ENCODE results near the gene TM4SF1.
"Not testable (repeated sequence)": the region's sequence is repeated elsewhere in the genome, so short reads cannot be mapped to it uniquely, and the experiment has no call there.

Gene TM4SF1

GRCh38 chr3:149395107-149396089, 17.9 kb upstream of the TM4SF1 start:
- peak; percentile 63 for DNase-seq

DNA sequence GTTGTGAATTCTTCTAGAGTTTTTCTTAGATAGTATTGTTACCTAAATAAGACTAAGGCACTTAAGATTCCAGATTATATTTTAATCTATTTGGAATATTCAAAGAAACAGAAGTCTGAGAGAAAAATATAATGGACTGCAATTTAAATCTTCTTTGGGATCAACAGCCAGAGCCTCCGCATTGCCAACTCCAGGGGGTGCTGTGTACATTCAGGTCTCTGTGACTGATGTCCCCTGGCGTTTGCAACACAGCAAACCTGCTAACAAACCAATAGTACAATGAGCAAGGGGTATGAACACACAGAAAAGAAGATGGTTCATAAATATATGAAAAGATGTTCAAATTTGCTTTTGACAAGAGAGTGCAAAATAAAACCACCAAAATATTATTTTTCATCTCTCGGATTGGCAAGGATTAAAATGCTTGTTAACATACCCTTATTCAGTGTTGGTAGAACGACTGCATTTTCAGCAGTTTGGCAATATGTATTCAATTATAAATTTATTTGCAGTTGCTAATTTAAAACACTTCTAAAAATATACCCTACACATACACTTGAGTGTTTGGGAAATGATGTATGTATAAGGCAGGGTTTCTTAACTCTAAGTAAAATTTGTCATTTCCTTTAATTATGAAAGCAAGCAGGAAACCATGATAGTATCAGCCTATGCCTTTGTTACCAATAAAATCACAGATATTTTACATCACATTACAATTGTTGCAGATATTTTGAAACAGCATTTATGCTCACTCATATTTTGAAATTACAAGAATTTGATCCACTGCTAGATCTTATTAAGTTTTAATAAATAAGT, 16.1 kb upstream of the TM4SF1 start:
- DNase-seq: peak; percentile 75

GRCh38 chr3:149391960-149392359, 14.5 kb upstream of the TM4SF1 start:
- DNase-seq: no peak

GRCh38 chr3:149390772-149391212, 13.3 kb upstream of the TM4SF1 start:
- peak; percentile 40 for DNase-seq

DNA sequence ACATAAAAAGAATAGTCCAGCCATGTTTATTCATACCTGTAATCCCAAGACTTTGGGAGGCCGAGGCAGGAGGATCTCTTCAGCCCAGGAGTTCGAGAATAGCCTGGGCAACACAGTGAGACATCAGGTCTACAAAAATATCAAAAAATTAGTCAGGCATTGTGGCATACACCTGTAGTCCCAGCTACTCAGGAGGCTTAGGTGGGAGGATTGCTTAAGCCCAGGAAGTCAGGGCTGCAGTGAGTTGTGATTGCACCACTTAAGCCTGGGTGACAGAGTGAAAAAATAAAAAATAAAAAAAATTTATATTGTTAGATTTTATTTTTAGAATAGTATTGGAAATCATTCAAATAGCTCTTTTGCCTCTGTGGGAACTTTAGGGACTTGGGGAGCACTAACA, 12.8 kb upstream of the TM4SF1 start:
- no peak for DNase-seq

GRCh38 chr3:149388531-149389417, 11.3 kb upstream of the TM4SF1 start:
- DNase-seq: no peak

DNA sequence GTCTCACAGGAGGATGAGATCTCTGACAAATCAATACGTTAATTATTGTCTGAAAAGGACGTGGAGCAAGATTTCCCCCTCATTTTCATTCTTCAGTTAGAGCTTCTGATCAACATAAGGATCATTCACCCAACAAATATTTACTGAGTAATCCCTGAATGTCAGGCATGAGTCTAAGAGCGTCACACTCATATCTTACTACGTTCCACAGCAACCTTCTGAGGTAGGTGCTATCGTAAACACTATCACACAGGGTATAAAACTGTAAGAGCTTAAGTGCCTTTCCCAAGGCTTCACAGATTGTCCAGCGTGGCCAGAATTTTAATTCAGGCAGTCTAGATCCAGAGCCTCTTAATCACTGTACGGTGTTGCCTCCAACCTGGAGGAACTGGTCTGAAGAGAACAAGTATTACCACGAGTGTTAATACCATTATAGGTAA, 10.6 kb upstream of the TM4SF1 start:
- peak; percentile 84 for DNase-seq

DNA sequence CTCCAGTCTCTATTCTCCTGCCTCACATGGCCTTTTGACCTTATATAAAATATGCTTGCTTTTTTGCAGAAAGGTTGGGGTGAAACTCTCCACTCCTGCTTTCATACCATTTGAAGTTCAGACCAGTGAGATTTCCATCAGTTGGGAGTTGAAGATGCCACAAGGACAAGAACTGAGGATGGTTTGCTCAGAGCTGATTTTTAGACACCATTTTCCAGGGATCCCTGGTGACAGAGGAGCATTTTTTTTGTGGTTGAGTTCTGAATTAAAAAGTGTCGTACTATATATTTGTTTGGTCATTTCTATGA, 8.8 kb upstream of the TM4SF1 start:
- no peak for DNase-seq

DNA sequence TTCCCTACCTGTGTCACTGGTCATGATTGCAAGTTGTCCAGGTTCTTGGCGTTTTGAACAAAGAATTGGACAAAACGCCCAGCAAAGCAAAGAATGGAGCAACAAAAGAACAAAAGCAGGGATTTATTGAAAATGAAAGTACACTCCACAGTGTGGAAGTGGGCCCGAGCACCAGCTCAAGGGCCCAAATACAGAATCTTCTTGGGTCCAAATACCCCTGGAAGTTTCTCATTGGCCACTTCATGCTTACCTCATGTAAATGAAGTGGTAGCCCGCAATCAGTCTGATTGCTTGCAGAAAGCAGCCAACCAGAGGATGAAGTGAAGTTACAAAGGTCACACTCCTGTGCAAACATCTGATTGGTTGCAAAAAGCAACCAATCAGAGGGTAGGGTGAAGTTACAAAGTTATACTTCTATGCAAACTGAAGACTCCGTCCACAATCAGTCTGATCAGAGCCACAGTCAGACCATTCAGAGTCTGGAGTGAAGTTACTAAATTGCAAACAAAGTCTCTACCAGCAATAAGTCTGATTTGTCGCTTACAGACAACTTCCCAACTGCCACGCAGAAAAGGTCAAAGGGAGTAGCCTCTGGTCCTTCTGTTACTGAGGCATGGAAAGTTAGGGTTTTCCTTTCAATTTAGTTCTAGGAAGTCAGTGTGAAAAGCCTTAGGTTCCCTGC, 8.3 kb upstream of the TM4SF1 start:
- no peak for DNase-seq

DNA sequence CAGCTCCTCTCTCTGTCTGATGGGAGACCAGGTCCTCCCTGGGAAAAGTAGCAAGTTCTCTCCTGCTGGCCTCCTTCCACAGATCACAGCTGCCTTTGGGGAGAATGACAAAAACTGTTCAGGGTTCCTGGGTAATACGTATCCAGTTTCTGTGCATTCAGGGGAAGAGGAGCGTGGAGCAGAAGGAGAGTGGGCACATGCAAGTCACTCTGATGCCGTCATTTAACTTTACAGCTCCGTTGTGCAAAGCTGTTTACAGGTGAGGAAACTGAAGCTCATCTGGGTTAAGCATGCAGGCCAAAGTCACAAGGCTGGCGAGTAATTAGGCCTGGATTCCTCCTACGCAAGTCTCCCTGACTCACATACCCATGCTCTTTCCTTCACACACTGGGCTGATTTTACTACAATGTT, 7.5 kb upstream of the TM4SF1 start:
- DNase-seq: peak; percentile 51

- no peak for DNase-seq
Observed at GRCh38 chr3:149384167-149384566, 6.7 kb upstream of the TM4SF1 start.

GRCh38 chr3:149383703-149384102, 6.3 kb upstream of the TM4SF1 start:
- DNase-seq: no peak

DNA sequence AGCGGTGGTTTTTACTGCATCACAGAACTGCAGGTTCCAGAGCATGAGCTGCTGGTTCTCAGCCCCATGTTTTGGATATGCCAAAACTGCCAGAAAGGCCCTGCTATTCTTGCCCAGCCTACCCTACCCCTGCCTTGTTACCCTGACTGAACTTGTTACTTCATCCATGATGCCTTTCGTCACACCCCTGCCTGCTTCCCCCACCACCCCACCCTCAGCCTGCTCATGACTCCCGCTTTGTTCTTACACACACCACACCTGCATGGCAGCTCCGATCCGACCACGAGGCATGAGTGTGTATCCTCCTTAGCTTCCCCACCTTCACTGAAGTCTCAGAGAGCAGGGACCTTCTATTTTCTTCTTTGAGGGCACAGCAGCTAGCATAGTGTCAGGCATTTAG, 5.1 kb upstream of the TM4SF1 start:
- no peak for DNase-seq

GRCh38 chr3:149382101-149382467, 4.6 kb upstream of the TM4SF1 start:
- peak; percentile 79 for DNase-seq

DNA sequence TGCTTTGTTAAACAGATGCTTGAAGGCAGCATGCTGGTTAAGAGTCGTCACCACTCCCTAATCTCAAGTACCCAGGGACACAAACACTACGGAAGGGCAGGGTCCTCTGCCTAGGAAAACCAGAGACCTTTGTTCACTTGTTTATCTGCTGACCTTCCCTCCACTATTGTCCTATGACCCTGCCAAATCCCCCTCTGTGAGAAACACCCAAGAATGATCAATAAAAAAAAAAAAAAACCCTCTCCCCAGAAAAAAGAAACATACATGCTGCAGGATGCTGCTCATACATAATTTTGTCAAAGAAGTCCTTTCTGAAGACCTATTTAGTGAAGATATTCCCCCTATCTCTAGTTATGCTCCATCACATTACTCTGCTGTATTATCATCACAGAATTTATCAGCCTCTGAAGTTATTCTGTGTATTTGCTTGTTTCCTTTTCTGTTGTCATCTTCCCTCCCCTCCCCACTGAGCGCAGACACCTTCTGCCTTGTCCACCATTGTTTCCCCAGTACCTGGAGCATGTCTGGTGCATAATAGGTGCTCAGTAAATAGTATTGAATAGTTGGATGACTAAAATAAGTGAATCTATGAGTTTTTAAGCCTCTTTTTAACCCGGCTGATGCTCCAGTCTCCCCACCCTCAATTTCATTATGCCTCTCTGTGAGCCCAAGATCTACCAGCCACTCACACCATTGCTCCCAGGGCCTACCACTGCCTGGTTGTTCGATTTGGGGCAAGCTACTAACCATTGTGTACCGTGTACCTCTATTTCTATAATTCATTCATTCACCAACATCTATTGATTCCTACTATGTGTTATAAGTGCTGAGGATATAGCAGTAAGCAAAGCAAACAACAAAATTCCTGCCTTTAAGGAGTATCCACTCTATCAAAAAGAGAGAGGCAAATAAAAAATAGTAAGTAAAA, 4.0 kb upstream of the TM4SF1 start:
- DNase-seq: no peak

DNA sequence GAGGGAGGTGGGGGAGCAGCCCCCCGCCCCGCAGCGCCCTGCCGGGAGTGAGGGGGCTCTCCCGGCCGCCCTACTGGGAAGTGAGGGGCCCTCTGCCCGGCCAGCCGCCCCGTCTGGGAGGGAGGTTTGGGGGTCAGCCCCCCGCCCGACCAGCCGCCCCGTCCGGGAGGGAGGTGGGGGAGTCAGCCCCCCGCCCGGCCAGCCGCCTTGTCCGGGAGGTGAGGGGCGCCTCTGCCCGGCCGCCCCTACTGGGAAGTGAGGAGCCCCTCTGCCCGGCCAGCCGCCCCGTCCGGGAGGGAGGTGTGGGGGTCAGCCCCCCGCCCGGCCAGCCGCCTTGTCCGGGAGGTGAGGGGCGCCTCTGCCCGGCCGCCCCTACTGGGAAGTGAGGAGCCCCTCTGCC, 2.8 kb upstream of the TM4SF1 start:
- DNase-seq: not testable (repeated sequence)

DNA sequence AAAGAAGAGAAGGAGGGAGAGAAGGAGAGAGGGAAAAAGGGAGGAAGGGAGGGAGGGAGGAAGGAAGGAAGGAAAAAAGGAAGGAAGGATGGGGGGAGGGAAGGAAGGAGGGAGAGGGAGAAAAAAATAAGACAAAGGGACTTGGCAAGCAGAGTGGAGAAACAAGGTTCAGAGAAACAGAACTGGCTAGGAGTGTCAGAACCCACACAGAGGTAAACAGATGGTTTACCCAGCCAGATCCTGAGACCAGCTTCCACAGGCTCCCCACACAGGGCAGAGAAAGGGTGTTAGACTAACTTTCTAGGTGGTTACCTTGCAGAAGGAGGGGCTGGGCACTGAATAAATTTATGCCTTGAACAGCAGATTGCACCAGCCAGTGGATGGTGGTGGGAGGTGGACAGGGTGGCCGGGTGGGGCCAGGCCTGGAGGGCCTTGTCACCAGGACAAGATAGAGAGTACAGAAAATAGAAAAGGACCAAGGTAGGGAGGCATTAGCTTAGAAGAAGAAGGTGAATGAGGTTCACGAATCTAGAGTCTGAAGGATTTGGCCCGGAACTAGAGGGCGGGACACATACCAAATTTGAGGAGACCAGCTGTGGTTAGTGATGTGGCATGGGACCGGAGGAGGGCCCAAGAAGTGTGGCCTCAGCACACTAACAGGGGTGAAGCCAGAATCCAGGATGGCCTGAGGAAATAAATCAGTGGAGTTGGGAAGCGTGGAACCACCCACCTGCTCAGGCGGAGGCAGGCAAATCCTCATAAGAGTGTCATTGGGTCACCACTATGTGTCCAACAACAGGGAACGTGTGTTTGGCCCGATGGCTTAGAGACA, 1.2 kb upstream of the TM4SF1 start:
- DNase-seq: no peak

- peak; percentile 38 for DNase-seq
Observed at GRCh38 chr3:149376718-149377407, 586 bp downstream of the TM4SF1 start.

GRCh38 chr3:149375501-149376196, 1.8 kb downstream of the TM4SF1 start:
- no peak for DNase-seq
